Mesothelial cell of epicardium (in vitro differentiated cells): ENCODE results near the gene SLC22A2. TPM values are rescaled to one million over a fixed set of nuclear protein-coding genes. Genes with fewer than 3 reads are reported as not detected.
"Not testable (repeated sequence)": the region's sequence is repeated elsewhere in the genome, so short reads cannot be mapped to it uniquely, and the experiment has no call there.

ENCODE experiments used
- DNase-seq, 2 experiments: peaks; one replicate each; pipeline ENCODE4 v3.0.0; 2021; ENCODE audit warnings: low spot score in 2 of 2; ENCODE audit not compliant: unreplicated experiment in 2 of 2
- H3K27ac Mint-ChIP-seq: 2 replicates; pipeline ENCODE4 v1.8.0; 2021; ENCODE audit warnings: mixed read lengths
- H3K27me3 Mint-ChIP-seq: 2 replicates; pipeline ENCODE4 v1.8.0; 2021; ENCODE audit warnings: low read depth, mixed read lengths
- H3K36me3 Mint-ChIP-seq: 2 replicates; pipeline ENCODE4 v1.8.0; 2021; ENCODE audit warnings: mixed read lengths
- H3K4me1 Mint-ChIP-seq: 2 replicates; pipeline ENCODE4 v1.8.0; 2021; ENCODE audit warnings: mixed read lengths
- H3K4me3 Mint-ChIP-seq: 2 replicates; pipeline ENCODE4 v1.8.0; 2021; ENCODE audit warnings: mild to moderate bottlenecking, moderate library complexity, mixed read lengths
- H3K9me3 Mint-ChIP-seq: 2 replicates; pipeline ENCODE4 v1.8.0; 2021; ENCODE audit warnings: mixed read lengths
- CTCF ChIP-seq: fragments of 200-600 bp; sonication (generic); IDR thresholded peaks from one replicate; pipeline ENCODE4 v1.5.0; 2021; ENCODE audit warnings: antibody characterized with exemption; ENCODE audit not compliant: unreplicated experiment
- total RNA-seq: library from RNA; stranded (reverse); gene quantifications from 3 replicates; pipeline ENCODE4 v1.2.1, GENCODE V29; 2021

The SLC22A2 gene
- total RNA-seq, 1 donor from 2014 or later: 0.07 TPM

DNA sequence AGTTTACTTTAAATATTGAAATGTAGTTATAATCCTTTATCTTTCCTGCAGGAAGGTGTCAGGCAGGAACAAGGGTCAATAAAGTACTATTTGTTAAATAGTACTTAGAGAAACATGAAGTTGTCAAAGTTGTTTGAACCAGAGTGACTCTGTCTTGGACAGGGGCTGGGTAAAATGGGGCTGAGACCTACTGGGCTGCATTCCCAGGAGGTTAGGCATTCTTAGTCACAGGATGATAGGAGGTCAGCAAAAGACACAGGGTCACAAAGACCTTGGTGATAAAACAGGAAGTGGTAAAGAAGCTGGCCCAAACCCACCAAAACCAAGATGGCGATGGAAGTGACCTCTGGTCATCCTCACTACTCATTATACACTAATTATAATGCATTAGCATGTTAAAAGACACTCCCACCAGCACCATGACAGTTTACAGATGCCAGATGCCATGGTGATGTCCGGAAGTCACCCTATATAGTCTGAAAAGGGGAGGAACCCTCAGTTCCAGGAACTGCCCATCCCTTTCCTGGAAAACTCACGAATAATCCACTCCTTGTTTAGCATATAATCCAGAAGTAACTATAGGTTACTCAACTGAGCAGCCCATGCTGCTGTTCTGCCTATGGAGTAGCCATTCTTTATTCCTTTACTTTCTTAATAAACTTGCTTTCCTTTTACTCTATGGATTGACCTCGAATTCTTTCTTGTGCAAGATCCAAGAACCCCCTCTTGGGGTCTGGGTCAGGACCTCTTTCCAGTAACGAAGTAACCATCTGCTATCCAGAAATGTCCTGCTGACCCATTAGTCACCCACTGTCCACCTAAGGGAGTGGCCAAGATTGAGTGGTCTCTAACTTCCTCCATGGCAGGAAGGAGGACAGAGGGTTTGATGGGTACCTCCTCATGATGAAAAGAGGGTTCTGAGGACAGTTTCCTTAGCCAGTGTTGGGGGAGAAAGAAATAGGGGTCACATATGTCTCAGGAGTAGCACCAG, 19.6 kb downstream of the SLC22A2 start:
- no peaks in the 10 kb centered on the region for H3K36me3 Mint-ChIP-seq

DNA sequence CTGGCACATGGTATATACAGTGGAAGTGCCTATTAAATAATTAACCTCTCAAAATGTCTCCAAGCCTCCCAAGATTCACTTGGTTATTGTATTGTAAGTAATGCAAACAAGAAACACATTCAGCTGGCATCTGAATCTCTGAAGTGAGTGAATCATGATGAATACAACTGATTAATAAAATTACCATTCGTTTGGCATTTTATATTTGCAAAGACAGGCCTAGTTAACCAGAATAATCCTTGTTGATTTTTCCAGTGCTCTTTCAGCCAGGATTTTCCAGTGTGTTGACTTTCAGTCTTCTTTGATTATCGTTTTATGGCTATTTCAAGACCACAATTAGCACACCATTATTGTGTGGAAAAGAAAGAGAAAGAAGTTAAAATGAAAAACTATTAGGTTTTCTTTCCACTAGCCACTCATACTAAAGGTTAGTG, 20.3 kb downstream of the SLC22A2 start:
- no peaks in the 10 kb centered on the region for H3K27me3 Mint-ChIP-seq
- no peaks in the 10 kb centered on the region for H3K36me3 Mint-ChIP-seq
- no peaks in the 10 kb centered on the region for H3K4me1 Mint-ChIP-seq
- no peak for TF ChIP-seq CTCF
- H3K4me3 Mint-ChIP-seq: no peak overlapping the region
- DNase-seq: no peak
- H3K27ac Mint-ChIP-seq: no peak overlapping the region
- peaks cover 36% of the 10 kb centered on the region for H3K9me3 Mint-ChIP-seq

More for the DNA sequence above, 19.6 kb downstream of the SLC22A2 start:
- Mint-ChIP-seq H3K27ac (no peak overlapping the region), H3K4me1 (no peaks in the 10 kb centered on the region), H3K9me3 (peaks cover 36% of the 10 kb centered on the region), H3K4me3 (no peak overlapping the region), H3K27me3 (no peaks in the 10 kb centered on the region)
- DNase-seq: no peak
- no peak for TF ChIP-seq CTCF

GRCh38 chr6:160237597-160238275, 20.9 kb downstream of the SLC22A2 start:
- not testable (repeated sequence) for DNase-seq, H3K27ac Mint-ChIP-seq
- peaks cover 36% of the 10 kb centered on the region for H3K9me3 Mint-ChIP-seq

GRCh38 chr6:160236235-160236872, 22.3 kb downstream of the SLC22A2 start:
- not testable (repeated sequence) for DNase-seq, H3K4me1 Mint-ChIP-seq, H3K36me3 Mint-ChIP-seq, H3K4me3 Mint-ChIP-seq, H3K27me3 Mint-ChIP-seq, H3K27ac Mint-ChIP-seq
- H3K9me3 Mint-ChIP-seq: peaks cover 36% of the 10 kb centered on the region

More at GRCh38 chr6:160237597-160238275, 20.9 kb downstream of the SLC22A2 start:
- not testable (repeated sequence) for H3K36me3 Mint-ChIP-seq, H3K27me3 Mint-ChIP-seq, H3K4me1 Mint-ChIP-seq, H3K4me3 Mint-ChIP-seq

DNA sequence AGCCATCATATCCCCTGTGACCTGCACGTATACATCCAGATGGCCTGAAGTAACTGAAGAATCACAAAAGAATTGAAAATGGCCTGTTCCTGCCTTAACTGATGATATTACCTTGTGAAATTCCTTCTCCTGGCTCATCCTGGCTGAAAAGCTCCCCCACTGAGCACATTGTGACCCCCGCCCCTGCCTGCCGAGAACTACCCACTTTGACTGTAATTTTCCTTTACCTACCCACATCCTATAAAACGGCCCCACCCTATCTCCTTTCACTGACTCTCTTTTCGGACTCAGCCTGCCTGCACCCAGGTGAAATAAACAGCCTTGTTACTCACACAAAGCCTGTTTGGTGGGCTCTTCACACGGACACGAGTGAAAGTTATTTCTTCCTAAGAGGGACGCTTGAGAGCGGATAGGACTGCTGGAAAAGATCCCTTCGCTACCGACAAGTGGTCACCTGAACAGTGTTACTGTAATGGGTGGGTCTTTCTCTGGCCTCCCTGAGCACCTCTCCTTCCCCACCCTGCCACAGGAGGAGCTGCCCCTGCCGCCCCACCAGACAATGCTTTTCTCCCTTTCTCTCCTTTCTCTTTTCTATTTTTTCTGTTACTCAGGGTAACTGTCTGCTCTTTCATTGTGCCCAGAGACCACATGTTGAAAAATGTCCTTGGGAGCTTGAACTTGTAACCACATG, 24.5 kb downstream of the SLC22A2 start:
- H3K9me3 Mint-ChIP-seq: peaks cover 38% of the 10 kb centered on the region

DNA sequence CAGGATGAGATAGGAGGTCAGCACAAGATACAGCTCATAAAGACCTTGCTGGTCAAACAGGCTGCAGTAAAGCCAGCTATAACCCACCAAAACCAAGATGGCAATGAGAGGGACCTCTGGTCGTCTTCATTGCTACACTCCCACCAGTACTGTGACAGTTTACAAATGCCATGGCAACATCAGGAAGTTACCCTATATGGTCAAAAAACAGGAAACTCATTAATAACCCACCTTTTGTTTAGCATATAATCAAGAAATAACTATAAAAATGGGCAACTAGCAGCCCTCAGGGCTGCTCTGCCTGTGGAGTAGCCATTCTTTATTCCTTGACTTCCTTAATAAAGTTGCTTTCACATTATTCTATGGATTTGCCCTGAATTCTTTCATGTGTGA, 30.9 kb downstream of the SLC22A2 start:
- H3K4me1 Mint-ChIP-seq: no peaks in the 10 kb centered on the region
- peaks cover 8% of the 10 kb centered on the region for H3K9me3 Mint-ChIP-seq
- H3K27ac Mint-ChIP-seq: no peak overlapping the region
- no peak for DNase-seq
- H3K4me3 Mint-ChIP-seq: no peak overlapping the region
- no peaks in the 10 kb centered on the region for H3K36me3 Mint-ChIP-seq
- H3K27me3 Mint-ChIP-seq: no peaks in the 10 kb centered on the region
- no peak for TF ChIP-seq CTCF

More for the DNA sequence above, 24.5 kb downstream of the SLC22A2 start:
- DNase-seq, H3K4me1 Mint-ChIP-seq, H3K27me3 Mint-ChIP-seq, H3K4me3 Mint-ChIP-seq, H3K36me3 Mint-ChIP-seq, H3K27ac Mint-ChIP-seq: not testable (repeated sequence)
